HepG2 (cell line): Measurements from ENCODE around the gene NUDT7. TPM values are rescaled to one million over a fixed set of nuclear protein-coding genes. Genes with fewer than 3 reads are reported as not detected.

Source experiments
- AFF4 ChIP-seq: sonication (generic); formaldehyde crosslinking; IDR thresholded peaks from 2 replicates; pipeline ENCODE4 v1.4.0; 2020; ENCODE audit warnings: missing genetic modification reagents
- ATF2 ChIP-seq: sonication (generic); formaldehyde crosslinking; IDR thresholded peaks from 2 replicates; pipeline ENCODE4 v1.4.0; 2020; ENCODE audit warnings: missing genetic modification reagents
- CCAR2 ChIP-seq: fragments of 200-400 bp; formaldehyde crosslinking; optimal IDR thresholded peaks from 2 replicates; pipeline ENCODE3; 2018; ENCODE audit warnings: low read depth, mild to moderate bottlenecking, low read length, moderate library complexity
- FIP1L1 ChIP-seq: fragments of 200-400 bp; formaldehyde crosslinking; IDR thresholded peaks from 2 replicates; pipeline ENCODE4 v1.6.1; 2018; ENCODE audit warnings: low read depth, mild to moderate bottlenecking, low read length, moderate library complexity, borderline replicate concordance; ENCODE audit not compliant: insufficient read depth
- HOXA9 ChIP-seq: sonication (generic); formaldehyde crosslinking; IDR thresholded peaks from 2 replicates; pipeline ENCODE4 v1.8.1; 2022; ENCODE audit warnings: missing genetic modification reagents, mild to moderate bottlenecking, moderate library complexity, borderline replicate concordance
- KLF6 ChIP-seq: IDR thresholded peaks from 2 replicates; pipeline ENCODE4 v1.8.0; 2016; ENCODE audit warnings: missing biosample characterization, missing genetic modification reagents
- RFX5 ChIP-seq: IDR thresholded peaks from 2 replicates; pipeline ENCODE4 v1.6.1; 2011; ENCODE audit warnings: low read depth, low read length, improper control_type of control experiment
- SNAPC4 ChIP-seq: sonication (generic); formaldehyde crosslinking; IDR thresholded peaks from 2 replicates; pipeline ENCODE4 v1.4.0; 2020; ENCODE audit warnings: mild to moderate bottlenecking, missing genetic modification reagents
- STAT6 ChIP-seq: sonication (generic); formaldehyde crosslinking; IDR thresholded peaks from 2 replicates; pipeline ENCODE4 v1.4.0; 2020; ENCODE audit warnings: missing genetic modification reagents, mild to moderate bottlenecking, borderline replicate concordance
- YEATS2 ChIP-seq: sonication (generic); formaldehyde crosslinking; IDR thresholded peaks from 2 replicates; pipeline ENCODE4 v1.4.0; 2020; ENCODE audit warnings: missing genetic modification reagents, borderline replicate concordance
- ZC3H13 ChIP-seq: sonication (generic); formaldehyde crosslinking; IDR thresholded peaks from 2 replicates; pipeline ENCODE4 v1.8.1; 2023; ENCODE audit warnings: mild to moderate bottlenecking, missing genetic modification reagents, moderate library complexity
- ZFP37 ChIP-seq: sonication (generic); formaldehyde crosslinking; IDR thresholded peaks from 2 replicates; pipeline ENCODE4 v1.4.0; 2020; ENCODE audit warnings: missing genetic modification reagents, borderline replicate concordance
- ZNF563 ChIP-seq: sonication (generic); formaldehyde crosslinking; IDR thresholded peaks from 2 replicates; pipeline ENCODE4 v1.8.0; 2022; ENCODE audit warnings: mild to moderate bottlenecking, moderate library complexity, missing genetic modification reagents
- ZNF598 ChIP-seq: sonication (generic); formaldehyde crosslinking; IDR thresholded peaks from 2 replicates; pipeline ENCODE4 v1.5.1; 2020; ENCODE audit warnings: mild to moderate bottlenecking, missing genetic modification reagents, borderline replicate concordance
- ZNF652 ChIP-seq: IDR thresholded peaks from 2 replicates; pipeline ENCODE4 v1.6.1; 2016; ENCODE audit warnings: low read depth, borderline replicate concordance
- ZNF777 ChIP-seq: sonication (generic); formaldehyde crosslinking; IDR thresholded peaks from 2 replicates; pipeline ENCODE4 v1.4.0; 2020; ENCODE audit warnings: missing genetic modification reagents
- polyA plus RNA-seq, 8 experiments: library from polyadenylated mRNA; depleted of rRNA in 3 of 8; stranded (reverse) in 7 of 8; unstranded in 1 of 8; fragments of >200 nt; fragmentation: Illumina TruSeq in 4 of 8; extraction: Trizol in 4 of 8; gene quantifications; 2 replicates each; pipeline versions ENCODE4 v1.2.1 to v1.2.3, GENCODE V29; 2011 to 2016; ENCODE audit warnings: low read depth in 4 of 8, missing spikeins in 1 of 8, mixed read lengths in 1 of 8; ENCODE audit not compliant: insufficient read depth in 1 of 8
- total RNA-seq, 5 experiments: library from RNA; depleted of rRNA; stranded (reverse); fragments of >200 nt; fragmentation: Illumina TruSeq; extraction: Trizol; gene quantifications; 2 replicates each; pipeline ENCODE4 v1.2.3, GENCODE V29; 2016; ENCODE audit warnings: low read depth in 1 of 5

Gene NUDT7
- total and polyA plus RNA-seq, 2 of the 13 experiments (the other 11 are each of a cell fraction or from before 2014, with no cell fraction given): 14.3 to 23.9 TPM

- TF ChIP-seq YEATS2 (CRISPR knock-in tag) (no peak), STAT6 (CRISPR knock-in tag) (no peak), ATF2 (CRISPR knock-in tag) (no peak), HOXA9 (CRISPR knock-in tag) (no peak), CCAR2 (no peak), ZC3H13 (CRISPR knock-in tag) (0 out of 2 replicates have a peak, but pooled peaks have one; percentile 13), ZNF598 (CRISPR knock-in tag) (0 out of 2 replicates have a peak, but pooled peaks have one; percentile 32), FIP1L1 (no peak), ZFP37 (CRISPR knock-in tag) (0 out of 2 replicates have a peak, but pooled peaks have one; percentile 7), SNAPC4 (no peak), ZNF563 (CRISPR knock-in tag) (no peak), ZNF652 (peak; percentile 66), RFX5 (no peak), AFF4 (CRISPR knock-in tag) (no peak), KLF6 (no peak), ZNF777 (CRISPR knock-in tag) (0 out of 2 replicates have a peak, but pooled peaks have one; percentile 6)
Observed at GRCh38 chr16:77721752-77722308, 484 bp upstream of the NUDT7 start (continued).
